MG63 (cell line): ENCODE measurements around the gene UNC13C. TPM values are rescaled to one million over a fixed set of nuclear protein-coding genes. Genes with fewer than 3 reads are reported as not detected.

ENCODE experiments used
- DNase-seq: peaks from one replicate; pipeline ENCODE4 v3.0.0-alpha.2; 2020
- H3K27me3 ChIP-seq: fragments of 250-450 bp; sonication (Bioruptor Pico); 2 replicates; pipeline ENCODE4 v1.5.1; 2020; ENCODE audit warnings: mild to moderate bottlenecking, moderate library complexity
- H3K36me3 ChIP-seq: fragments of 250-450 bp; sonication (Bioruptor Pico); 2 replicates; pipeline ENCODE4 v1.5.1; 2020; ENCODE audit warnings: mild to moderate bottlenecking, moderate library complexity
- H3K4me3 ChIP-seq: fragments of 250-450 bp; sonication (Bioruptor Pico); 2 replicates; pipeline ENCODE4 v1.5.1; 2020; ENCODE audit warnings: mild to moderate bottlenecking, moderate library complexity
- H3K9me3 ChIP-seq: fragments of 250-450 bp; sonication (Bioruptor Pico); 2 replicates; pipeline ENCODE4 v1.5.1; 2020; ENCODE audit warnings: mild to moderate bottlenecking, moderate library complexity
- total RNA-seq: library from RNA; depleted of rRNA; stranded (reverse); fragments of >200 nt; shearing (Covaris generic); gene quantifications from 2 replicates; pipeline ENCODE4 v1.2.3, GENCODE V29; 2014; ENCODE audit warnings: low replicate concordance

UNC13C gene
- total RNA-seq, 1 experiment from 2014 or later = not detected

DNA sequence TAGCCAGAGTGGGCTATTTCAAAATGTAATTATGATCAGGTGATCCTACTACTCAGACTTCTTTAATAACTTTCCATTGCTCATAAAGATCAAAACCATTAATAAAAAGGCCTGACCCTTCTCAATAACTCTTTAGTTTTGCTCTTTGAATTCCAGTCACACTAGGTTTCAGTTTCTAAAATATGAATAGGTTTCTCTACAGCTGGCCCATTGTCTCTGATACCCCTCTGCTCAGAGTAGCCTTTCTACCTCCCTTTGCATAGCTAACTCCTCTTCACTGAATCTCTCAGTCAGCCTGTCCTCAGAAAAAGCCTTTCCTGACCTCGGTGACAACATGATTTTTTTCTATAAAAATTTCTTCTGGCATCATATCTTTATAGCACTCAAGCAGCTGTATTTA is 209.1 kb downstream of the UNC13C start:
- no peak for DNase-seq
- H3K27me3 ChIP-seq = no peaks in the 10 kb centered on the region
- no peaks in the 10 kb centered on the region for H3K36me3 ChIP-seq
- H3K4me3 ChIP-seq = no peak overlapping the region
- H3K9me3 ChIP-seq = no peaks in the 10 kb centered on the region

DNA sequence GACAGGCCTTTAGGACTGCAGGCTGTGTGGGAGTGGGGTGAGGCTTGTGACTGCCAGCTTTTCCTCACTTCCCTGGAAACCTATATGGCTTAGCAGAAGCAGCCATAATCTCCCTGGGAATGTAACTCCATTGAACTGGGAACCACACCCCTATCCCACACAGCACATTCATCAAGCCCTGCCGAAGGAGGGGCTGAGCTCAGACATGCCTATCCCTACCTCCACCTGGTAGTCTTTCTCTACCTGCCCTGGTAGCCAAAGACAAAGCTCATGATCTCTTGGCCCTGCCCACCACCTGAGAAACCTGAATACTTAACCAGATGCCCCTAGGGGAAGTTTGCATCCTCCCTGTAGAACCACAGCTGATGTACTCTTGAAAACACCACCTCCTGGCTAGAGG is 219.8 kb downstream of the UNC13C start:
- no peaks in the 10 kb centered on the region for H3K36me3 ChIP-seq
- no peaks in the 10 kb centered on the region for H3K27me3 ChIP-seq
- no peaks in the 10 kb centered on the region for H3K9me3 ChIP-seq
- no peak for DNase-seq
- H3K4me3 ChIP-seq = no peak overlapping the region

DNA sequence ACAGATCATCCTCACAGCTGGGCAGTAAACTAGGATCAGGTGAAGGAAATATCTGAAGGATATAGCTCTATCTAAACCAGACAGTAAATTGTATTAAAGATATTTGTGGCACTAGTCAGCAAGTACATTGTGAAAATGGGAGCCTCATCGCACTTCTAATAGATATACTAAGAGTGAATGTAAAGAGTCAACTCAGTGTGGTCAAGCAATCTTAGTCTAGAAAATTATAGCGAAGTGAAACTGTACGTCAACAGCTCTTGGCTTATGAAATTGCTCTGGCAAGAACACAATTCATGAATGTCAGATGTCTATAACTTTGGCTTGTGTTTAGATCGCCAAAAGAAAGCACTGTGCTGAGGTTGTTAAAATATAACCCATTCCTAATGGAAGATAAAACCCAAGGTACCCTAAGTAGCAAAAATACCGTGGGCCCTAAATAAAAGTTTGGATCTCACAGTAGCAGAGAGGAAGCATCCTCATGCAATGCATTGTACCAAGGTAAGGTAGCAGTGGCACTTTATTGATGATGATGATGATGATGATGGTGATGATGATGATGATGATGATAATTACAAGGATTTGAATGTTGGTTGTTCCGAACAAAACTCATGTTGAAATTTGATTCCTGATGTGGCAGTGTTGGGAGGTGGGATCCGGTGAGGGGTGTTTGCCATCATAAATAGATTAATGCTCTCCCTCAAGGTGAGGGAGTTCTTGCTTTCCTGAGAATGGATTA is 228.5 kb downstream of the UNC13C start:
- DNase-seq = no peak
- H3K27me3 ChIP-seq = no peaks in the 10 kb centered on the region
- no peaks in the 10 kb centered on the region for H3K9me3 ChIP-seq
- no peaks in the 10 kb centered on the region for H3K36me3 ChIP-seq
- no peak overlapping the region for H3K4me3 ChIP-seq

- 0 out of 2 replicates have a peak, but pooled peaks cover 2% of the 10 kb centered on the region for H3K27me3 ChIP-seq
- no peak for DNase-seq
- no peak overlapping the region for H3K4me3 ChIP-seq
- no peaks in the 10 kb centered on the region for H3K9me3 ChIP-seq
- H3K36me3 ChIP-seq = no peaks in the 10 kb centered on the region
Measured at GRCh38 chr15:54208786-54209185, 230.5 kb downstream of the UNC13C start.

GRCh38 chr15:54212635-54213034 is 234.4 kb downstream of the UNC13C start:
- Histone ChIP-seq H3K27me3 (0 out of 2 replicates have a peak, but pooled peaks cover 2% of the 10 kb centered on the region), H3K9me3 (no peaks in the 10 kb centered on the region), H3K4me3 (no peak overlapping the region), H3K36me3 (no peaks in the 10 kb centered on the region)
- no peak for DNase-seq

DNA sequence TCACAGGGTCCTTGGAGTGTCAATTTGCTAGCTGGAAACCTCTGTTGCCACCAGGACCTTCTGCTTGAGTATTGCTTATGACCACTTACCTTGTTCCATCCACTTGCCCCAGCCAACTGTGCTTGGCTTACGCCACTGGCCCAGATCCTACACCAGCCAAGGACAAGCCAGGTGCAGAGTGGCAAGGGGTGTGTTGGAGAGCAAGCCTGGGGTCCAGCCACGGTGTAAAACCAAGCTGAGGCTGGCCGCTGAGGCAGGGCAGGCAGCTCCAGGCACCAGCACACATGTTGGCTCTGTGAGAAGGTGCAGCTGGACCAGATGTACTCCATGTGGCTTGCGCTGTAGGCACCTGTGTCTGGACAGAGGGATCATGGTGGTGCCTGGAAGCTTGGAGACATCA is 248.2 kb downstream of the UNC13C start:
- H3K9me3 ChIP-seq = no peaks in the 10 kb centered on the region
- H3K4me3 ChIP-seq = no peak overlapping the region
- no peaks in the 10 kb centered on the region; the same call in 1 of the 2 replicates for H3K27me3 ChIP-seq
- DNase-seq = no peak
- no peaks in the 10 kb centered on the region for H3K36me3 ChIP-seq

GRCh38 chr15:54227569-54227968 is 249.3 kb downstream of the UNC13C start:
- DNase-seq = no peak
- H3K4me3 ChIP-seq = no peak overlapping the region
- no peaks in the 10 kb centered on the region for H3K36me3 ChIP-seq
- H3K27me3 ChIP-seq = no peaks in the 10 kb centered on the region; the same call in 1 of the 2 replicates
- no peaks in the 10 kb centered on the region for H3K9me3 ChIP-seq

DNA sequence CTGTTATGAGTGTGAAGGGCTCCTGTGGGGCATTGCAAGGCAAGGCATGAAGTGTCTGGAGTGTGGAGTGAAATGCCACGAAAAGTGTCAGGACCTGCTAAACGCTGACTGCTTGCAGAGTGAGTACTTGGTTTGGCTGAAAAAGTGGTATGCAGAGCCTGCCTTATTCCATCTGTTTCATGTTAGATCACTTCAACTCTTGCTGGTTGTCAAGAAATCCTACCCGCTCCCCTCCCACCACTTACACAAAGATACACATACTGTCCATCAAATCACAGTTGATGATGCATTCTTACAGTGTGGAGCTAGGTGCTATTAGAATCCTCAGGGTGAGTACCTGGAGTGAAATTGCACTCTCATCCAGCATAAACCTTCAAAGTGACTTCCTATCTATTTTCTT is 272.1 kb downstream of the UNC13C start:
- no peaks in the 10 kb centered on the region for H3K27me3 ChIP-seq
- no peak overlapping the region for H3K4me3 ChIP-seq
- DNase-seq = no peak
- H3K36me3 ChIP-seq = no peaks in the 10 kb centered on the region
- H3K9me3 ChIP-seq = no peaks in the 10 kb centered on the region

DNA sequence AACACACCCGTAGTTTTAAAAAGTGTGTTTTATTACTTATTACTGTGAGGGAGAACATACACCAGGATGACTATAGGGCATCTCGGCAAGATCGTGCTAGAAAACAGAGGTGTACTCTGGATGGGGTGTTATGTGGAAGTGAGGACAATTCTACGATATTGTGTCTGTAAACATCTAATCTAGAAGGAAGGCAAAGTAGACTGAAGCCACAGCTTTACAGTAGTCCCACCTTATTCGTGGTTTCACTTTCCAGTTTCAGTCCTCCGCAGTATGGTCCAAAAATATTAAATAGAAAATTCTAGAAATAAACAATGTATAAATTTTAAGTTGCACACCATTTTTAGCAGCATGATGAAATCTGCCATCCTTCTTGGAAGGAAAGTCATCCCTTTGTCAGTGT is 277.9 kb downstream of the UNC13C start:
- DNase-seq = no peak
- Histone ChIP-seq H3K4me3 (no peak overlapping the region), H3K9me3 (no peaks in the 10 kb centered on the region), H3K27me3 (no peaks in the 10 kb centered on the region), H3K36me3 (no peaks in the 10 kb centered on the region)

DNA sequence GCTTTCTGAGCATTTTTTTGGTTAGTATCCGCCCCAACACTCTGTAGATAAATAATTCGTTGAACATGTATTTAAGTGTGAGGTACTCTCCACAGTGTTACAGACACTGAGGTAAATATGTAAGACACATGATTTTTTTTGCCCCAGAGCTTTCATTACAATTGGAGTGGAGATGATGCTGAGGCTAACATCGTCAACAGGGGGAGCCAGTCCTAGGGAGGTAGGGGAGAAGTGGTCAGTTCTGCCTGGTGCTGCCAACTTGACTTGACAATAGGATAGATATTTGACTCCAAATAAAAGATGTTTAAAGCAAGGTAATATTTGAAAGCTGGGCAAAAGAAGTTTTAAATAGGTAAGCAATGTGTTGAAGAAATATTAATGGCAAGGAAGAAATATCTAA is 295.7 kb downstream of the UNC13C start:
- DNase-seq = no peak
- H3K36me3 ChIP-seq = no peaks in the 10 kb centered on the region
- H3K9me3 ChIP-seq = no peaks in the 10 kb centered on the region
- no peak overlapping the region for H3K4me3 ChIP-seq
- no peaks in the 10 kb centered on the region for H3K27me3 ChIP-seq

DNA sequence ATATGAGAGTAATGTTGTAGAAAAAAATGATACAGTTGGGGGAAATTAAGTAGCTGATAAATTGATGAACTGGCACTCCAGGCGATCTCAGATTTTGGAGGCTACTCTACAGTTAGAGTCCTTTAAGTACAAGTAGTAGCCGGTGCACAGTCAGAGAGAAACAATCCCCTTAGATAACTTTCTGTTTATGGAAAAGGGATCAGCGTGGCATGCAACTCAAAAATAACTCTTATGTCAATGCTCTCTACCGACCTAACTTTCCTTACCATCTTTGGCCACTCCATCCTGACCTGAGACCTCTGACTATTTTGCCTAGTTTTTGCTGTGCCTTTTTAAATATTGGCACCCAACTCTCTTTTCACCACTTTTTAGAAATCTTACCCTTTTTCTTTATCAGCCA is 299.6 kb downstream of the UNC13C start:
- no peaks in the 10 kb centered on the region for H3K36me3 ChIP-seq
- no peaks in the 10 kb centered on the region for H3K9me3 ChIP-seq
- H3K27me3 ChIP-seq = no peaks in the 10 kb centered on the region
- no peak overlapping the region for H3K4me3 ChIP-seq
- DNase-seq = no peak

DNA sequence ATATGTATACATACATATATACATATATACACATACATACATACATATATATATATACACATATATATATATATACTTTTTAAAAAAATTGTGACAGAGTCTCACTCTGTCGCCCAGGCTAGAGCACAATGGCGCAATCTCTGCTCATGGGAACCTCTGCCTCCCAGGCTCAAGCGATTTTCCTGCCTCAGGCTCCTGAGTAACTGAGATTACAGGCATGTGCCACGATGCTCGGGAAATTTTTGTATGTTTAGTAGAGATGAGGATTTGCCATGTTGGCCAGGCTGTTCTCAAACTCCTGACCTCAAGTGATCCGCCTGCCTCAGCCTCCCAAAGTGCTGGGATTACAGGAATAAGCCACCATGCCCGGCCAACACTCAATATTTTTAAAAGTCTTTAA is 302.5 kb downstream of the UNC13C start:
- Histone ChIP-seq H3K36me3 (no peaks in the 10 kb centered on the region), H3K9me3 (no peaks in the 10 kb centered on the region), H3K27me3 (no peaks in the 10 kb centered on the region), H3K4me3 (no peak overlapping the region)
- DNase-seq = no peak

DNA sequence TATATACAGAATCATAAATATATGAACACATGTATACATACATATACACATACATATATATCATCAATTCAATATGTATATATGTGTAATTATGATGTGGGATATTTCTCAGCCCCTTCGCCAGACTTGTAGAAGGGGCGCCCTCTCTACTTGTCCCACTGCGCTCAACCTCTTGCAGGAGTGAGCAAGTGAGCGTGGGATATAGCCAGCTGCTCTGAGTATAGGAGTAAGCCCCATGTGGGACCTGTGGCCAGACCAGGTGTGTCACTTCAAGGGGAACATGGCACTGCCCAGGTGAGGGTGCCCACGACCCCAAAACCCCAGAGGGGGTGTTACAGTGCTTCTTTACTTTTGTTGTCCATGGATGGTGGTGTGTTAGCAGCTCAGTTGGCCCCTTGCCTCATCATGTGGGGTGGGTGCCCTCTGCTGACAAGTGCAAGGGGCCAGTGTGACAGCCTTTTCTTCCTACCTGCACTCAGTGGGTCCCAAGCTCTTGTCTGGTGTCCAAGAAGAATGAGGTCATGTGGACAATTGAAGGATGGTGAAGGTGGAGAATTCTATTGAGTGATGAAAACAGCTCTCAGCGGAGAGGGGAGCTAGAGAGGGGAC is 304.1 kb downstream of the UNC13C start:
- no peak for DNase-seq
- no peaks in the 10 kb centered on the region for H3K9me3 ChIP-seq
- H3K27me3 ChIP-seq = no peaks in the 10 kb centered on the region
- no peak overlapping the region for H3K4me3 ChIP-seq
- no peaks in the 10 kb centered on the region for H3K36me3 ChIP-seq

GRCh38 chr15:54288049-54288448 is 309.8 kb downstream of the UNC13C start:
- Histone ChIP-seq H3K36me3 (no peaks in the 10 kb centered on the region), H3K27me3 (no peaks in the 10 kb centered on the region), H3K4me3 (no peak overlapping the region), H3K9me3 (no peaks in the 10 kb centered on the region)
- no peak for DNase-seq

DNA sequence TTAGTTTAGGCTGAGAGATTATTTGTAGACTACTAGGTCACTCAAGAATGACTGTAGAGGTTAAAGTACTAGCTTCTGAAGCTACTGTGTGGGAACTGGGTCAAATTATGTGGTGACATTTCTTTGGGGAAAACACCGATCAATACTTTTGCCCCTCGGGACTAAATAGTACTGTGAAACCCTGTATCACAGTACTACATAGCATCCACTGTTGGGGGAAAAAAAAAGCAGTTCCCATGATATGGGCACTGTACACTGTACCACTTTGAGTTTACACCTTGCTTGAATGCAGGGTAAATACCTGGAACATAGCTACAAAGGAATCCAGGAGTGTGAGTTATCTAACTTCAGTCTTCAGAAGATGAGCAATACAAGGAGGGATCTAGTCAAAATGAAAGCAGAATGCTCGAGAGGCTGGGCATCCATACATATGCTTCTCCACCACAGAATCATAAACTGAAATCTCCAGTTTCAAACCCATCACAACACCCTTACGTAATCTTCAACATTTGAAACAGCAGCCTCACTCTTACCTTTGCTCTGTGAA is 311.4 kb downstream of the UNC13C start:
- Histone ChIP-seq H3K9me3 (no peaks in the 10 kb centered on the region), H3K4me3 (no peak overlapping the region)
- no peak for DNase-seq

GRCh38 chr15:54298396-54298795 is 320.2 kb downstream of the UNC13C start:
- Histone ChIP-seq H3K9me3 (no peaks in the 10 kb centered on the region), H3K36me3 (no peaks in the 10 kb centered on the region), H3K4me3 (no peak overlapping the region), H3K27me3 (no peaks in the 10 kb centered on the region)
- no peak for DNase-seq

More for the DNA sequence above, 311.4 kb downstream of the UNC13C start:
- H3K36me3 ChIP-seq = no peaks in the 10 kb centered on the region
- H3K27me3 ChIP-seq = no peaks in the 10 kb centered on the region

- Histone ChIP-seq H3K36me3 (no peaks in the 10 kb centered on the region), H3K27me3 (no peaks in the 10 kb centered on the region)
- no peak for DNase-seq
Measured at GRCh38 chr15:54304321-54304720, 326.1 kb downstream of the UNC13C start.

DNA sequence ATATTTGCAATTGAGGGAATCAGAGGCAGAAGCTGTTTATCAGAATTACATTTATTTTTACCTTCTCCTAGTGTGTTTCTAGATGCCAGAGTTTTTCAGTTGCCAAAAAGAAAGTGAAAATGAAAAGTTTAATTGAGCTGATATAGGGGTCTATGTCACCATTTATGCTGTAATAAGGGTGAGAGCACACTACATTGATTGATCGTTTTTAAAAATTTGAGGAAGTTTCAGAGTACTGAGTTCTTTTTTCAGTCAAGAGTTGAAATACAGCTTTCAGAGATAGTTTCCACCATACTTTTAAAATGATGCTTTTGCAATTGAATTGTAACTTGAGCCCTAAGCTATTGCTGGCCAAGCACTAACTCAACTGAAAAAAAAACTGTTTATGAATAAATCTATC is 326.9 kb downstream of the UNC13C start:
- H3K4me3 ChIP-seq = no peak overlapping the region
- no peaks in the 10 kb centered on the region for H3K27me3 ChIP-seq
- no peak for DNase-seq
- no peaks in the 10 kb centered on the region for H3K9me3 ChIP-seq
- no peaks in the 10 kb centered on the region for H3K36me3 ChIP-seq

More at GRCh38 chr15:54304321-54304720, 326.1 kb downstream of the UNC13C start:
- no peak overlapping the region for H3K4me3 ChIP-seq
- H3K9me3 ChIP-seq = no peaks in the 10 kb centered on the region
